HG03135 (cell line): ENCODE measurements around the gene HDHD3.
"Not testable (repeated sequence)": the region's sequence is repeated elsewhere in the genome, so short reads cannot be mapped to it uniquely, and the experiment has no call there.

Source experiments
- ATAC-seq: cut with Tn5 transposase; IDR thresholded peaks from one replicate; pipeline ENCODE4 v1.9.1; 2021; ENCODE audit warnings: mild to moderate bottlenecking, moderate library complexity; ENCODE audit not compliant: unreplicated experiment

HDHD3 gene

DNA sequence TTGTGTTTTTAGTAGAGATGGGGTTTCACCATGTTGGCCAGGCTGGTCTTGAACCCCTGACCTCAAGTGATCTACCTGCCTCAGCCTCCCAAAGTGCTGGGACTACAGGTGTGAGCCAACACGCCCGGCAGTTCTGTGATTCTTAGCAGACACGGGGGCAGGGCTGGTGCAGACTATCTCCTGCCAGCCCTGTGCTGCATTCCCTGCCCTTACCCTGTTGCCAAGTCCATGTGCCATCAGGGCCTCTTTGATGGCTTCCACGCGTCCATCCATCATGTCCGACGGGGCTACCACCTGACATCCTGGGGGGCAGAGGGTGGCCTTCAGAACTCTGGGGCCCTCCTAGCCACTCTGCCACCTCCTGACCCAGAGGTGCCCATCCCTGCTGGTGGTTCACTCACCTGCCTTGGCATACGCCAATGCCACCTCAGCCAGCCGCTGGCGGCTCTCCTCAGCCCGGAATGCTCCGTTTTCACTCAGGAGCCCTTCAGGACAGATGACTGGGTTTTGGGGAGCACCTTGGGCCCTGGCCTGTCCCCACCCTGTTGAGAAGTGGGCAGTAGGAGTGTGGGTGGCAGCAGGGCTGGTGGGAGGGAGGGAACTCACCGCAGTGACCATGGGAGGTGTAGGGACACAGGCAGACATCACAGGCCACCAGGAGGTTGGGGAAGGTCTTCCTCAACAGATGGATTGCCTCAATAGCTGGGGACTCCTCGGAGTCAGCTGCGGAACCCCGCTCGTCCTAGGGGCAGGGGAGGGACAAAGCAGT is 13.6 kb upstream of the HDHD3 start:
- ATAC-seq, result no peak

DNA sequence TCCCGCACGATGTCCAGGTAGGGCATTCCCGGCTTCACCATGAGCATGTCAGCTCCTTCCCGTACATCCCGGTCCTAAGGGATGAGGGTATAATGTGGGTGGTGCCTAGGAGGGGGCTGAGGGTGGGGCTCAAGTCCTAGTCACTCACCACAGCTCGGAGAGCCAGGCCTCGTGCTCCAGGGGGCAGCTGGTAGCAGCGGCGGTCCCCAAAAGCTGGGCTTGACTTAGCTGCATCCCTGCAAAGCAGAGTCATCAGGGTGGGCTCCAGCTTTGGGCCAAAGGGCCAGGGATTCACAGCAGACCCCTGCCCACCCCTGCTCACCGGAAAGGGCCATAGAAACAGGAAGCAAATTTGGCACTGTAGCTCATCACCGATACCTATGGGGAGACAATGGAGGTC is 12.7 kb upstream of the HDHD3 start:
- no peak for ATAC-seq

DNA sequence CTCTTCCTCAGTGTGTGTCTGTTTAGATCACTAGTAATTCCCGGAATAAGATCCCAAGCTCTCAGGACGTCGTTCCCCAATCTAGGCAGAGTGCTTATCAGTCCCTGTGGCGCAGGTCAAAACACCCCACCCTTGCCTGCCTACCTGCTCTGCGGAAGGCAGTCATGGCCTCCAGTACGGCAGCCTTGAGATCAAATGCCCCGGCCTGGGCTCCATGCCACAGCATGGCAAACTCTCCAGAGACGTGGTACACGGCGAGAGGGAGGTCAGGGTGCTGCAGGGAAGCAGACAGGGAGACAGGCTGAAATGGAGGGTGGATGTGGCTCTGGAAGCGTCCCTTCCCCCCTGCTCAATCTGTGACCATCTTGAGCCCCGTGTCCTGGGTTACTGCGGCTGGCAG is 12.0 kb upstream of the HDHD3 start:
- ATAC-seq, result no peak

DNA sequence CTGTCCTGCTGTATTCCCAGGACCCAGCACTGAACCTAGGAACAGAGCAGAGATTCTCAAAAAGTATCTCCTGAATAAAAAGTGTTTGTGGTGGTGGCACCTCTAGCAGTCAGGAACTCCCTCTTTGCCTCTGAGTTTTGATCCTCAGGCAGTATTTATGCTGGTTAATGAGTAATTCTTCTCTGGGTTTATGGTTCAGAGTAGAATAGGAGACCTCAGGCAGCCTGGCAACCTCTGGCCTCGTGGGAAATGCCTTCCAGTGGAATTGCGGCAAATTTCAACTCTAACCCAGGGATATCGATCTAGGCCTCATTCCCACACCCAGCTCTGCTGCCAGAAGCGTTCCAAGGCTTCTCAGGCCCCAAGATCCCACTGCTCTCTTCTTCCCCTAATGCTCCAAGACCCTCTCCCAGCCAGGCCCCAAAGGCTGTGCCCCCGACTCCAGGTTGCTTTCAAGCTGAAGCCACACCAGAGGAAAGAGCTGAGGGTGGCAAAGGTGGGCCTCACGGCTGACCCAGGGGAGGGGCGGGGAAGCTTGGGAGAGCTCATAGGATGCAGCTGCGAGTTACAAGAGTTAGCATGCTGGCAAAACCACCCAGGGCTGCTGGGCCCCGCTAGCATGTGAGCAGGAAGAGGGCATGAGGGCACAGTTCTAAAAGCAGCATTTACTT is 10.9 kb upstream of the HDHD3 start:
- ATAC-seq, result no peak

DNA sequence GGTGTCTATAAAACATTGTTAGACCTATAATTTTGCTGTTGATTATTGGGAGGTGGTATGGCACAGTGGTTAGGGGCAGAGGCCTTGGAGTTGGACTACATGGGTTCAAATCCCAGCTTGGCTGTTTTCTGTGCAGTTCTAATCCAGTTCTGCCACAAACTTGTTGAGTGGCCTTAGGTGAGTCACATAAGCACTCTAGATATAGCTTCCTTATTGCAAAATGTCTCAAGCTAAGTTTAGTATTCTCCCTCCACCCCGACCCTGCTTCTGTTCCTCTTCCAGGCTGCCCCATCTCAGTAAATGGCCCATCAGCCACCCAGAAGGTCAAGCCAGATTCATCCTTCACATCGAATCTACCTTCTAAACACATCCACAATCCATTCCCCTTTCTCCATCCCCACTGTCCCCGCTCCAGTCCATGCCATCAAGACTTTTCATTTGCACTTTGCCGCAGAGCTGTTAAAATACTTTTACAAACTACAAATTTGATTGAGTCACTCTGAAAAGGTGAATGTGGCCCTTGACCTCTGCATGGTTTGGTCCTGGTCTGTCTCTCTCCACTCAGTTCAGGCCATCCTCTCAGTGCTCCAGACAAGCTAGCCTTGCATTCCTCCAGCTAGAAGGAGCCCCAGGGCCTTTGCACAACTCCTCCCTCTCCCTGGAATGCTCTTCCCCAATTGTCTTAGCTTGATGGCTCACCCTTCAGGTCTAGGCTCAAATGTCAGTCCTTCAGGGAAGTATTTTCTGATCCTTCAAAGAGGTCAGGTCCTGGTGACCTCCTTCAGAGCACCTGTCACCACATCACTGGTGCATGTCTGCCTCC is 10.0 kb upstream of the HDHD3 start:
- ATAC-seq, result no peak

DNA sequence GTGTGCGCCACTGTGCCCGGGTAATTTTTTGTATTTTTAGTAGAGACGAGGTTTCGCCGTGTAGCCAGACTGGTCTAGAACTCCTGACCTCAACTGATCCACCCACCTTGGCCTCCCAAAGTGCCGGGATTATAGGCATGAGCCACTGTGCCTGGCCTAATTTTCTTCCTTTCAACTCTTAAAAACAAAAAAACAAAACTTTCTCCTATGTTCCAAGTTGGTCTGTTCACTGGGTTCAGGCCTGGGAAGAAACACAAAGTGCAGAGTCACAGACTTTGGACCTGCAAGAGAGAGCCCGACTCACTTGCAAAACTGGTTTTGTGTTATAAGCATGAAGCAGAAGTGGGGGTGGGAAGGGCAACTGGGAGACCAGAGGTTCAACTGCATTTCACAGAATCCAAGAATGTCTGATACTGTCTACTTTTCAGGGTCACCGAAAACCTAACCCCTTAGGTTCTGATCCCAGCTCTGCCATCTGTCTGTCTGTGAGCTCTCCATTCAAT is 5.2 kb upstream of the HDHD3 start:
- ATAC-seq, result no peak

DNA sequence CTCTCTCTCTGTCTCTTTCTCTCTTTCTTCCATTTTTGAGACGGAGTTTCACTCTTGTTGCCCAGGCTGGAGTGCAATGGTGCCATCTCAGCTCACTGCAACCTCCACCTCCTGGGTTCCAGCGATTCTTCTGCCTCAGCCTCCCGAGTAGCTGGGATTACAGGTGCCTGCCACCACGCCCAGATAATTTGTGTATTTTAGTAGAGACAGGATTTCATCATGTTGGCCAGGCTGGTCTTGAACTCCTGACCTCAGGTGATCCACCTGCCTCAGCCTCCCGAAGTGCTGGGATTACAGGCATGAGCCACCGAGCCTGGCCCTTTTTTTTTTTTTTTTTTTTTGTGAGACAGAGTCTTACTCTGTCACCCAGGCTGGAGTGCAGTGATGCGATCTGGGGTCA is 4.7 kb upstream of the HDHD3 start:
- ATAC-seq, result not testable (repeated sequence)

DNA sequence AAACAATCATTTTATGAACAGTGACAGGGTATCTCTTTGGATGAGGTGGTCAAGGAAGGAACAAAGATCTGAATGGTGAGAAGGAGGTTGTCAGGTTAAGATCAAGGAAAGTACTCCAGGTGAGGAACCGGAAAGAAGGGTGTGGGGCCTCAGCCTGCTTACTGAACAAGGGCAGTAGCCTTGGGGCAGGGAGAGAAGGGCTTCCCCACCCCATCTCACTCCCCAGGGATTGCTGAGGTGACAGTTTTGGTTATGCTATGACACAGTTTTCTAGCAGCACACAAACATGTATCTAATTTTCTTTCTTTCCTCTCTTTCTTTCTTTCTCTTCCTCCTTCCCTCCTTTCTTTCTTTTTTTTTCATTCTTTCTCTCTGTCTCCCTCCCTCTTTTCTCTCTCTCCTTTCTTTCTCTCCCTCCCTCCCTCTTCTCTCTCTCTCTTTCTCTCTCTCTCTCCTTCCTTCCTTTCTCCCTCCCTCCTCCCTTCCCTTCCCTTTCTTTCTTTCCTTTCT is 4.1 kb upstream of the HDHD3 start:
- peak; percentile 37 for ATAC-seq

DNA sequence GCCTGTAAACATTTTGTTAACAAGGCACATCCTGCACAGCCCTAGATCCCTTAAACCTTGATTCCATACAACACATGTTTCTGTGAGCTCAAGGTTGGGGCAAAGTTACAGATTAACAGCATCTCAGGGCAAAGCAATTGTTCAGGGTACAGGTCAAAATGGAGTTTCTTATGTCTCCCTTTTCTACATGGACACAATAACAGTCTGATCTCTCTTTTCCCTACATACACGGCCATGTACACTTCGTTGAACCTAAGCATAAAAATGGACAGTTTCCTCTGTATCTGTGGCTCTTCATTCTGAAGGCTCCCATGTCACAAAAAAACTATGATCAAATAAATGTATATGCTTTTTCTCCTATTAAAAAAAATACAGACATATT is 3.0 kb upstream of the HDHD3 start:
- not testable (repeated sequence) for ATAC-seq

DNA sequence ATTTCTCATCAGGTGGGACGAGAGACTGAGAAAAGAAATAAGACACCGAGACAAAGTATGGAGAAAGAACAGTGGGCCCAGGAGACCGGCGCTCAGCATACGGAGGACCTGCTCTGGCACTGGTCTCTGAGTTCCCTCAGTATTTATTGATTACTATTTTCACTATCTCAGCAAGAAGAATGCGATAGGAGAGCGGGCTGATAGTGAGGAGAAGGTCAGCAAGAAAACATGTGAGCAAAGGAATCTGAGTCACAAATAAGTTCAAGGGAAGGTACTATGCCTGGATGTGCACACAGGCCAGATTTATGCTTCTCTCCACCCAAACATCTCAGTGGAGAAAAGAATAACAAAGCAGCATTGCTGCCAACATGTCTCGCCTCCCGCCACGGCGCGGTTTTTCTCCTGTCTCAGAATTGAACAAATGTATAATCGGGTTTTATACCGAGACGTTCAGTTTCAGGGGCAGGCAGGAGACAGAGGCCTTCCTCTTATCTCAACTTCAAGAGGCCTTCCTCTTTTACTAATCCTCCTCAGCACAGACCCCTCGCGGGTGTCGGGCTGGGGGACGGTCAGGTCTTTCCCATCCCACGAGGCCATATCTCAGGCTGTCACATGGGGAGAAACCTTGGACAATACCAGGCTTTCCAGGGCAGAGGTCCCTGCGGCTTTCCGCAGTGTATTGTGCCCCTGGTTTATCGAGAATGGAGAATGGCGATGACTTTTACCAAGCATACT is 2.5 kb upstream of the HDHD3 start:
- ATAC-seq, result not testable (repeated sequence)

DNA sequence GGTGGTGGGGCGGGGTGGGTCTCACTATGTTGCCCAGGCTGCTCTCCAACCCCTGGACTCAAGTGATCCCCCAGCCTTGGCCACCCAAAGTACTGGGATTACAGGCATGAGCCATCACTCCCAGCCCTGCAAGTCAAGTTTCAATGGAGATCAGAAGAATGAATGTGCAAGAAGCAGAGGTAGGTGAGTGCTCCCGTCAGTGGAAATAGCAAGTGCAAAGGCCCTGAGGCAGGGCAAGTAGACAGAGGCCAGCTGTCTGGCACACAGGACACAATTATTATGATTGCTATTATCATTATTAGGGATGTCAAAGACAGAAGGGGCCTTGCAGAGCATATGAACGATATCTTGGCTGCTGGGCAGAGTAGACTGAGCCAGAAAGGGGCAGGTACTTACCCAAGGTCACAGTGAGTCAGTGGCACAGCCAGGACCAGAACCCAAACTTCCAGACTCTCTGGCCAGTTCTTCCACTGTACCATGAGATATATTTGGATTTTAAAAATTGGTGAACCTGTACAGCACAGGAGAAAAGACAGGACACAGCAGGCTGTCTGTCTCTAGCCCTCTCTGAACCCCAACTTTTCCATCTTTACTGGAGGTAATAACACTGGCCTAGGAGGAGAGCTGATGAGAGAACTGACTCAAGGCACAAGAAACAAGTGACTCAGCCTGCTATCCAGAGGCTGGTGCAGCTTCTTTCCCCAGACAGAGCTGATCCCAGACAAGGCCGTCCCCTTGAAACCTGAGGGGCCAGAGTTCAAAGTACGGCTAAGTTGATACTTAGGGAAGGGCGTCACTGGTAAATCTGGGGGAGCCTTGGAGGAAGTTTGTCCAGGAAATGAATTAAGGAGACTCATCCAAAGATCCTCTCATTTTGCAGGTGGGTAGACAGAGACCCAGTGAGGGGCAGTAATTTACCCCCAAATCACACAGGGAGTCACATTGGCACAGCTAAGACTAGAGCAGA is 1.4 kb downstream of the HDHD3 start:
- no peak for ATAC-seq

DNA sequence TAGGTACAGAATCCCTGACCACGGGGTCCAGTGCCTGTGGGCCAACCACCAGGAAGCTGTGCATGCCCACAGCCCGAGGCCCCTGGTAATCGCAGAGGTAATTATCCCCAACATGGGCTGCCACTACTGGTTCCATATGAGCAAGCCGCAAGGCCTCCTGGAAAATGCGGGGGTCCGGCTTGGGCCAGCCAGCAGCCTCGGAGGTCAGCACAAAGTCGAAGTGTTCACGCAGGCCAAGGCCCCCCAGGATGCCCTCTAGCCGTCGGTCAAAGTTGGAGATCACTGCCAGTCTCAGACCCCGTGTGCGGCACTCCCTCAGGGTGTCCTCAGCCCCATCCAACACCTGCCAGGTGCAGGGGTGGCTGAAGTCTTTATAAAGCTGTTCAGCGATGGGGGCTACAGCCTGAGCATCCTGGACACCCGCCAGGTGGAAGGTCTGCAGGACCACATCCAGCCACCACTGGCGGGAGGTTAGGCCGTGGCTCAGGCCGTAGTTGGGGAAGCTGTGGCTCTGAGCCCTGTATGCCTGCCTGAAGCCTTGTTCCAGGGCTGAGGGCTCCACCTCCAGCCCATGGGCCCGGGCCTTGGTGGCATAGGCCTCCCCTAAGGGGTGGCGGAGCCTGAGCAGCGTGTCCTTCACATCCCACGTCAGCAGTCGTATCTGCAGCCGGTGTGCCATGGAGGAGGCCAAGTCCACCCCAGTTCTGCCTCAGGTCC is 3.0 kb downstream of the HDHD3 start:
- ATAC-seq, result no peak

DNA sequence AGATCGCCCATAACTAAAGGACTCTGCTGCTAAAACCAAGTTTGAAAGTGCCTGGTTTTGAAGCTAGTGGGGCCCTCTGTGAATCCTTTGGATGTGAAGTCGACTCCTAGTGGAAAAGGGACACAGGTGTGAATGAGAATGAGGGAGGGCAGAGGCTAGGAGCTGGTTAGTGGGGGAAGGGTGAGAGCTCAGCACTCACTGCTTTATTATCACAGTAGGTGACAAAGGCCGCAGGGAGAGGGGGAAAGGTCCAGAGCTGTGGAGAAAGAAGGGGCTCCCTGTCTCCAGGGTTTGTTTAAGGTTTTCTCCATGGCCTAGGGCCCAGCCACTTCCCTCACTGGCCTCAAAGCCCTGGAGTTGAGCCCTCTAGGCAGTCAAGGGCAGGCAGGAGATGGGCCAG is 3.5 kb downstream of the HDHD3 start:
- no peak for ATAC-seq

DNA sequence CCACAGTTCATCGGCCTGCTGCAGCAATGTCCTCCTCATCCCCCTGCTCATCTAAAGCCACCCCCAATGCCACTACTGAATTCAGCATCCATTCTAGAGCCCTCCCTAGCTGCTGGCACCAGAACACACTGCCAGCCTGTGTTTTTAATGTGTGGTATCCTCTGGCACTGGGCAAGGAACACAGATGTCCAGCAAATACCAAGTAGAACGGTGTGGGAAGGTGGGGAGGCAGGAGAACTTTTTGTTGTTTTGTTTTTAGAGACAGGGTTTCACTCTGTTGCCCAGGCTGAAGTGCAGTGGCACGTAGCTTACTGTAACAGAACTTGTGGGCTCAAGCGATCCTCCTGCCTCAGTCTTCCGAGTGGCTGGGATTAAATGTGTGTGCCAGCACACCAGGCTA is 4.7 kb downstream of the HDHD3 start:
- ATAC-seq, result no peak

DNA sequence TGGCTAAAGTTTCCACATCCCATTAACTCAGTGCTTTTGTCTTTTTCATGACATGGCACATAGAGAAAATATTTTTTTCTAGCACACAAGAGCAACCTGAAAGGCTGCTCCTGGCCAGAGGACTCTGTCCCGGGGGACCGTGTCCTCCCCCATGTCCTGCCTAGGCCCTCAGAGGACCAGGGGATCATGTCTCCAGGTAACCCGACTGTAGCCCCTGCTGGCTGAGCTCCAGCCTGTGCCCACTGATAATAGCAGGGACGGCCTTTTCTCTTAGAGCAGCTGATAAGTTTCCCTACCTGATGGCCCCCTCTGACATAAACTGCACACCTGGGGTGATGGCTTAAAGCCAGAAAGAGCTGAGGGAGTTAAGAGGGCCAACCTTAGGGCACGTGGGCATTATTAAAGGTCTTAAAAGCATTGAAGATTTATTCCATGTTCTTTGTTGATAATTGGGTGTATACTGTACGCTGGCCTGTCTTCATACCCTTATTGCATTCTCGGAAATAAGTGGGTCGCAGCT is 5.9 kb downstream of the HDHD3 start:
- no peak for ATAC-seq

DNA sequence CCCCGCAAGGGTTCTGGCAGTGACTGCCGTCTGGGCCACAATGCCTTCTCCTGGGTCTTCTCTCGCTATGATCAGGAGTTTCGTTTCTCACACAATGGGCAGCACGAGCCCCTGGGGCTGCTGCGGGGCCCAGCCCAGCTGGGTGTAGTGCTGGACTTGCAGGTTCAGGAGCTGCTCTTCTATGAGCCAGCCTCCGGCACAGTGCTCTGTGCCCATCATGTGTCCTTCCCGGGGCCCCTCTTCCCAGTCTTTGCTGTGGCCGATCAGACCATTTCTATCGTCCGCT is 7.0 kb downstream of the HDHD3 start:
- no peak for ATAC-seq

DNA sequence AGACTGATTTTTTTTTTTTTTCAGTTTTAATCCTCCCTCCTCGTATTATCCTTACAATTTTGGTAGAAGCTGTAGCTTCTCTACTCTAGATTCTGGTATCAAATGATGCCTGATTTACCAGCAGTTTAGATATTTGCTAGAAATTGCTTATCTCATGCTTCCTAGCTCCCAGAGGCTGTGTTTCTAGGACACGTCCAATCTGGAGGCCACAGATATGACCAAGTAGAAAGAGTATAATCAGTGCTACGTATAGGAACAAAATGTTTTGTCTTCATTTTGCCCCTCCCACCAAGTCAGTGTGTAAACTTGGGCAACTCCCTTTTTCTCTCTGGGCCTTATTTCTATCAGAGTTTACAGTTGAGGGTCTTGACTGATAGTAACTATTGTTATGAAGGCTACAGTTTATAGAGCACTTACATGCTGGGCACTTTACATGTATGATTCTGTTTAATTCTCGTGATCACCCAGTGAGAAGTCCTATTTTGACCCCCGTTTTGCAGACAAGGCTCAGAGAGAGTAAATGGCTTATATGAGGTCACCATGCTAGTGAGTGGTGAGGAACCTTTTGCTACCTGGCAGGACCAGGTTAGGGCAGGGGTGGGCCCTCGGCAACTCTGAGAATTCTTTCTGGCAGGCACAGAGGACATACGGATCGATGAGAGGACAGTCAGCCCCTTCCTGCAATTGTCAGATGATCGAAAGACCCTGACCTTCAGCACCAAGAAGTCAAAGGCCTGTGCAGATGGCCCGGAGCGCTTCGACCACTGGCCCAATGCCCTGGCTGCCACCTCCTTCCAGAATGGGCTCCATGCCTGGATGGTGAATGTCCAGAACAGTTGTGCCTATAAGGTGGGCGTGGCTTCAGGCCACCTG is 7.6 kb downstream of the HDHD3 start:
- ATAC-seq, result no peak
